Urinary bladder (tissue), 4 donors: ENCODE results near the gene ACER1. TPM values are rescaled to one million over a fixed set of nuclear protein-coding genes. Genes with fewer than 3 reads are reported as not detected.

Source experiments
- DNase-seq: peaks from one replicate; pipeline ENCODE4 v3.0.0-alpha.2; 2015; ENCODE audit errors: extremely low spot score
- H3K27ac ChIP-seq: one replicate; pipeline ENCODE4 v1.5.1; 2013; ENCODE audit warnings: low read depth, mild to moderate bottlenecking, moderate library complexity
- H3K36me3 ChIP-seq: one replicate; pipeline ENCODE4 v1.6.1; 2013; ENCODE audit warnings: mild to moderate bottlenecking, moderate library complexity; ENCODE audit not compliant: insufficient read depth
- H3K4me1 ChIP-seq: one replicate; pipeline ENCODE4 v1.6.1; 2013; ENCODE audit warnings: mild to moderate bottlenecking, moderate library complexity; ENCODE audit not compliant: insufficient read depth
- H3K4me3 ChIP-seq: one replicate; pipeline ENCODE4 v1.5.1; 2013; ENCODE audit warnings: low read depth, low read length
- WGBS: extraction: QIAGEN DNeasy Blood & Tissue Kit; methylation state at CpG from one replicate; pipeline ENCODE4 v1.1.7; 2013; 5-methylcytosine and 5-hydroxymethylcytosine counted together
- polyA plus RNA-seq: library from polyadenylated mRNA; stranded (reverse); fragments of 200-250 nt; gene quantifications from one replicate; pipeline ENCODE4 v1.2.3, GENCODE V29; 2013
- total RNA-seq: library from RNA; depleted of rRNA; stranded (reverse); fragments of >200 nt; gene quantifications from one replicate; pipeline ENCODE4 v1.2.3, GENCODE V29; 2014
- donor health status: healthy with polysubstance abuse.
- donor health status: healthy.

The ACER1 gene, protein sequence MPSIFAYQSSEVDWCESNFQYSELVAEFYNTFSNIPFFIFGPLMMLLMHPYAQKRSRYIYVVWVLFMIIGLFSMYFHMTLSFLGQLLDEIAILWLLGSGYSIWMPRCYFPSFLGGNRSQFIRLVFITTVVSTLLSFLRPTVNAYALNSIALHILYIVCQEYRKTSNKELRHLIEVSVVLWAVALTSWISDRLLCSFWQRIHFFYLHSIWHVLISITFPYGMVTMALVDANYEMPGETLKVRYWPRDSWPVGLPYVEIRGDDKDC
- total RNA-seq (not detected), polyA plus RNA-seq (0.11 TPM)

DNA sequence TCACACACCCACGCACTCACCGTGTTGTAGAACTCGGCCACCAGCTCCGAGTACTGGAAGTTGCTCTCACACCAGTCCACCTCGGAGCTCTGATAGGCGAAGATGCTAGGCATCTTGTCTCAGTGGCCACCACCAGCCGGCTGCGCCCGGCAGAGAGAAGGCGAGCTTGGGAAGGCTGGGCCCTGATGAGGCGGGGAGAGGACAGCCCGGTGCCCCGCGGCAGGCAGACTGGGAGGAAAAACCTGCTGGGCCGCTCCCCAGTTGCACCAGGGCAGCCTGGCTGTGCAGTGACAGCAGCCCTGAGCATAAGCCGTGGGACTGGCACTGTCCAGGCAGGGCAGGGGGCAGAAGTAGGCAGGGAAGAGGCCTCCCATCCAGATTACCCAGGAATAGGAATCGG lies at the start of gene ACER1:
Gene ACER1, minus strand, starts transcription at position 174 of the 400 bp plus-strand sequence. Its CDS starts 61 bp downstream, at position 113.
- H3K36me3 ChIP-seq: no peaks in the 10 kb centered on the region
- H3K4me1 ChIP-seq: no peaks in the 10 kb centered on the region
- H3K4me3 ChIP-seq: no peak within 1 kb of the TSS
- H3K27ac ChIP-seq: no peak within 1 kb of the TSS
- WGBS: 74% methylated on average over 17 of the region's 17 CpGs
- DNase-seq: no peak

DNA sequence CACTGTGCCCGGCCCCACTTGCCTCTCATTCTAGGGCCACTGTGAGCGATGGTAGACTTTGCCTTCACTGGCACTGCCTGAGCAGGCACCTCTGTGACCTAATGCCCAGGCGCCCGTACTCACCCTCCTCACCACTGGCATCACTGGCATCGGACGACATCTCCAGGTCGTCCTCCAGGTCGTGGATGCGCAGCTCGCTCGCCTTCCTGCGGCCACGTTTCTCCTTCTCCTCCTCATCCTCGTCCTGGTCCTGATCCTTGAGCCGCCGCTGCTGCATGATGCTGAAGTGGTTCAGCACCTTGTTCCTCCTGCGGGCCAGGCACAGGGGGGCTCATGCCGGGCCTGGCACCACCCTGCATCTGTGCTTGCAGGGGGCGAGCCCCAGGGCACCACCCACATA lies 49.8 kb upstream of the ACER1 start:
- Histone ChIP-seq H3K4me1 (no peaks in the 10 kb centered on the region), H3K27ac (no peak overlapping the region), H3K4me3 (no peak overlapping the region), H3K36me3 (peaks cover 16% of the 10 kb centered on the region)
- DNase-seq: no peak
- WGBS: 95% methylated on average over 19 of the region's 19 CpGs

DNA sequence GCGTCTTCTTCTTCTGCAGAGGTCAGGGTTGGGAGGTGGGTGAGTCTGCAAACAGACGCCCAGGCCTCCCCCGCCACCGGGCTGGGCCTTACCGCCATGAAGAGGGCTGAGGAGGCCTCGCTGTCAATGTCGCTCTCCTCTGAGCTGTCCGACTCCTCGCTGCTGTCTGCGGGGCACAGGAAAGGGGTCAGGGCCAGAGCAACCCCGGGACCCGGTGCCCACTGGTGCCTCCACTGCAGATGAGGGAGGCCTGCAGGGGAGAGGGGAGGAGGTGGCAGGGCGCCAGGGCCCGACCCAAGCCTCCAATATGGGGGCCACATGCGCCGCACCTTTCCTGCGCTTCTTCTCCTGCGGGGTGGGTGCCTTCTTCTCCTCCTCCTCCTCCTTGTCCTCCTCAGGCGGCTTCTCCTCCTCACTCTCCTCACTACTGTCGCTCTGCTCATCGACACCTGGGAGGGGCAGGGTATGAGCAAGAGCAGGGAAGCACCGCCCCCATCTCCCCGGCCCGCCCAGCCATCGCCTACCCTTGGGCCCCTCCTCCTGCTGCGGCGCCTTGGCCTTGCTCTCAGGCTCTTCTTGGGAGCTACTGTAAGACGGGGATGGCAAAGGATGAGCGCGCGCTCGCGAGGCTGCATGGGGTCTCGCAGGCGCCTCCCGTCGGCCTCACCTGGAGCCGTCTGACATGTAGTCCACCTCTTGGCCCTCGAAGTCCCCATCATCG lies 47.8 kb upstream of the ACER1 start:
- Histone ChIP-seq H3K4me3 (no peak overlapping the region), H3K4me1 (no peaks in the 10 kb centered on the region), H3K36me3 (peaks cover 13% of the 10 kb centered on the region), H3K27ac (no peak overlapping the region)
- WGBS: 95% methylated on average over 40 of the region's 40 CpGs
- DNase-seq: no peak

DNA sequence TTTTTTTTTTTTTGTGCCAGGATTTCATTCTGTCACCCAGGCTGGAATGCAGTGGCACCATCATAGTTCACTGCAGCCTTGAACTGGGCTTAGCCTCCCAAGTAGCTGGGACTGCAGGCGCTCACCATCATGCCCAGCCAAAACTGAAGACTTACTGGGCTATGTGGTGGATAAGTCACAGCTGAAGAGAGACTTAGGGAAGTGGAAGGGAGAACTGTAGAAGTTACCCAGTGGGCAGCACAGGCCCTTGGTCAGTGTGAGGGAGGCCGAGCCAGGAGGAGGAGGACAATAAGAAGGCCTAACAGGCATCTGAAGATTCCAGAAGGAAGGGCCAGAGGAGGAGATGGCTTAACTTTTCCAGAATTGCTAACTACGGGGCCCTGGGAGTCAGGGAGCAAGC lies 46.3 kb upstream of the ACER1 start:
- DNase-seq: no peak
- Histone ChIP-seq H3K27ac (no peak overlapping the region), H3K4me1 (no peaks in the 10 kb centered on the region), H3K4me3 (no peak overlapping the region), H3K36me3 (peaks cover 11% of the 10 kb centered on the region)
- over 99% methylated on average over 3 of the region's 3 CpGs for WGBS

DNA sequence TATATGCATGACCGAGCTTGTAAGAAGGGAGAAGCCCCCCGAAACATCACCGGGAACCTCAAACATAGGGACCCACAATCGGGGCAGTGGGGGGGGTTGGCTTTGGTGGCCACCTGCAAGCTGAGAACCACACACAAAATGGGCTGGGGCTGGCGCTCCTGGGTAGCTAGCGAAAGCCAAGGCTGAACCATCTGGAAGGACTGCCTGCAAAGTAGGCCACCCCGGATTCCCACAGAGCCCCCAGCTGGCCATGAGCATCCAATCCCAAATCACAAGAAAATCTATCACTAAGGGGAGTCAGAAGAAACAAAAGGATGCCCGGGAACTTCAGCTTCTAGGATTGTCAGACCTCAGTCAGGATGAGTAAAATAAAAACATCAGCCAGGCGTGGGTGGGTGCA lies 45.1 kb upstream of the ACER1 start:
- Histone ChIP-seq H3K4me3 (no peak overlapping the region), H3K4me1 (no peaks in the 10 kb centered on the region), H3K27ac (no peak overlapping the region), H3K36me3 (peaks cover 10% of the 10 kb centered on the region)
- 70% methylated on average over 9 of the region's 9 CpGs for WGBS
- no peak for DNase-seq

DNA sequence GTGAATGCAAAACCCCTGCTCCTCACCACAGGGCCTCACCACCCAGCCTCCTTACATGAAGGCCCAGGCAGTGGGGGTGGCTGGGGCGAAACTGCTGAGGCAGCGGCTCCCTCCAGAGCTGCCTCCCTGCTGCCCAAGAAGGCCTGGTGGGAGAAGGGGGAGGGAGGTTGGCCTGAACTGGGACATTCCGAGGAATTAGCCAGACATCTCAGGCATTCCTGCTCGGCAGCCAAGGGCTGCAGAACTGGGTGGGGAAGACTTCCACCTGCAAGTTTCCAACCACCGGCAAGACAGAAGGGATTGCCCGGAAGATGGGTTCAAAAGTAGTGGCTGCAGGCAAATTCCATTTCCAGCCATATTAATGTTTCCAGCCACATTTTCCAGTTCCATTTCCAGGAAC lies 44.6 kb upstream of the ACER1 start:
- Histone ChIP-seq H3K27ac (no peak overlapping the region), H3K4me3 (no peak overlapping the region), H3K4me1 (no peaks in the 10 kb centered on the region), H3K36me3 (peaks cover 6% of the 10 kb centered on the region)
- WGBS: 29% methylated on average over 6 of the region's 6 CpGs
- no peak for DNase-seq

DNA sequence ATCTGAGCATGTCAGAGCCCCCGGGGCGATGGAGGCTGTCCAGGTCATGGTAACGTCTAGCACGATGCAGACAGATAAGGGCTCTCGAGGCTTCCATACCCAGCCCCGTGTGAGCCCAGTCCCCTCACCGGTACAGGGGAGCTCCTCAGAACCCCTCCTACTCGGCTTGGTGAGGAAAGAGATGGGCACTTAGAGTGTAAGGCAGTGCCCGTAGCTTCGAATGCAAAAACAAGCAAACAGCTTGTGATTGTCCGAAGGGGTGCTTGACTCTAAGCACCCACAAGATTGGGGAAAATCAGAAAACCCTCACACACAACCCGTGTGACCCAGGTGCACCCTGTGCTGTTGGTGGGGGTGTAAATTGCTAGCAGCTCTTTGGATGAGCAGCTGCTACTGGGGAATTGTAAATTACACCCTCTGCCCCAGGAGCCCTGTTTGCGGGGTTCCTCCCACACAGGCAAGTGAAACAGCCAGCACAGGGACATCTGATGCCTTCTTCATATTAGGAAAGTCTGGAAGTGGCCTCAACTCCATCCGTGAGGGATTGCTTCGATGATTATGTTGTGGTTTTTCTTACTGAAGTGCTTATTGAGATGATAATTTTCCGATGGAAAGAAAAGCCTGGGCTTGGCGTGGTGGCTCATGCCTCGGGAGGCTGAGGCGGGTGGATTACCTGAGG lies 43.2 kb upstream of the ACER1 start:
- no peak for DNase-seq
- H3K4me3 ChIP-seq: no peak overlapping the region
- WGBS: 65% methylated on average over 19 of the region's 19 CpGs
- H3K27ac ChIP-seq: no peak overlapping the region
- H3K36me3 ChIP-seq: peaks cover 6% of the 10 kb centered on the region
- no peaks in the 10 kb centered on the region for H3K4me1 ChIP-seq

DNA sequence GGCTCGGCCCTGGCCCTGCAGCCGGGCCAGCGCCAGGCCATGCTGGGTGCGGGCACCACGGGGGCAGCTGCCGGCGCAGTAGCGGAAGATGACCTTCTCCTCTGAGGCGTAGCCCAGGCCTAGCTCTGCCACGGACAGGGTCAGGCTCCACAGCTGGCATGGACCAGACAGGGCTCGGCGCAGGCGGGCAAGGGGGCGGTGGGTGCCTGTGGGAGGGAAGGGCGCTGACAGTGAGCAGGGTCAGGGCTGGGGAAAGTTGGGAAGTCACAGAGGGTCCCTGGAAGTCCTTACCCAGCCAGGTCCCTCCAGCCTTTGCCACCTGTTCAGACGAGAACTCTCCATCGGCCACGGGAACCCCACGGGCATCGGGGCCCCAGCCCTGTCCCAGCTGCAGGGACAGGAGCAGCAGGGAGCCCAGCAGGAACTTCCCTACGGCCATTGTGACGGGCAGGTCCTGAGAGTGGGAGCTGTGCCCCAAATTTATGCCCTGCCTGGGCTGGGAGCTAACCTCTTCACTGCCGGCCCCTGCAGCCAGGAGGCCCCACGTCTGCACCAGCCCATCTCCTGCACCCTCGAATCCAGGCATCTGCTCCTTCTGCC lies 42.1 kb upstream of the ACER1 start, which contains the start of gene PSPN:
Gene PSPN, minus strand, starts transcription at position 523 of the 600 bp plus-strand sequence. Its CDS starts 84 bp downstream, at position 439.
- H3K4me1 ChIP-seq: no peaks in the 10 kb centered on the region
- no peak for DNase-seq
- WGBS: 85% methylated on average over 25 of the region's 25 CpGs

DNA sequence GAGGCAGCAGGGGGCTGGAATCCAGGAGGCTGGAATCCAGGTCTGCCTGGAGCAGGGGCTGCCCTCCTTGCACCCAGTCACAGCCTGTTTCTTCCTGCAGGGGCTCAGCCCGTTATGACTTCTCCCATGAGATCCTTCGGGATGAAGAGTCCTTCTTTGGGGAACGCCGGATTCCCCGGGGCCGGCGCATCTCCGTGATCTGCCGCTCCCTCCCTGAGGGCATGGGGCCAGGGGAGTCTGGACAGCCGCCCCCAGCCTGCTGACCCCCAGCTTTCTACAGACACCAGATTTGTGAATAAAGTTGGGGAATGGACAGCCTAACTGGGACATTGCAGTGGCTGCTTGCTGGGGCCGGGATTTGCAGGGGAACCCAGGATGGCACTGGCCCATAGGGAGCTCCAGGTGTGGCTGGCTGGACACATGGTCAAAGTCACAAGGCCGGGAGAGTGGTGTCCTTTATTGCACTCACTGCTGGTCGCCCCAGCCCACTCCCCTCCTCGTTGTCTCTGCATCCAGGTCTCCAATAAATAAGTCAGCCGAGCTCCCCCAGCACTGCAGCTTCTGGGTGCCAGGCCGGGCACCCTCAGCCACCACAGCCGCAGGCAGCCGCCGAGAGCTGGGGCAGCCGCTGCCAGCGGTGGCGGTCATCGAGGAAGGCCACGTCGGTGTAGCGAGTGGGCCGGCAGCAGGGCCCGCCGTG lies 41.4 kb upstream of the ACER1 start:
- no peak for DNase-seq
- 88% methylated on average over 29 of the region's 29 CpGs for WGBS
- Histone ChIP-seq H3K36me3 (no peaks in the 10 kb centered on the region), H3K4me1 (no peaks in the 10 kb centered on the region), H3K27ac (no peak overlapping the region), H3K4me3 (no peak overlapping the region)

More for the DNA sequence above, 42.1 kb upstream of the ACER1 start, which contains the start of gene PSPN:
- Histone ChIP-seq H3K4me3 (no peak within 1 kb of the TSS), H3K27ac (no peak within 1 kb of the TSS), H3K36me3 (peaks cover 4% of the 10 kb centered on the region)

DNA sequence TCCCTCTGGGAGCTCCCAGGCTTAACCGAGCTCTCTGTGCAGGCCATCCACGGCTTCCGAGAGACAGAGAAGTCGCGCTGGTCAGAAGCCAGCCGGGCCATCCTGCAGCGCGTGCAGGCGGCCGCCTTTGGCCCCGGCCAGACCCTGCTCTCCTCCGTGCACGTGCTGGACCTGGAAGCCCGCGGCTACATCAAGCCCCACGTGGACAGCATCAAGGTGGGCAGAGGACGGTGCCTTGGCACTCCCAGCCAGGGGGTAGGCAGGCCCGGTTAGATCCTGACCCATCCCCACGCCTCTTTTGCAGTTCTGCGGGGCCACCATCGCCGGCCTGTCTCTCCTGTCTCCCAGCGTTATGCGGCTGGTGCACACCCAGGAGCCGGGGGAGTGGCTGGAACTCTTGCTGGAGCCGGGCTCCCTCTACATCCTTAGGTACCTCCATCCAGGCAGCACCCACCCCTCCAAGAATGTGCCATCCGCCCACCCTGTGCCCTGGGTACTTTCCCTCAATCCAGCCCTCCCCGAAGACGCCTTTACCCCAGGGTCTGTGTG lies 40.8 kb upstream of the ACER1 start:
- no peak for DNase-seq
- 58% methylated on average over 29 of the region's 29 CpGs for whole genome bisulfite sequencing
- Histone ChIP-seq H3K27ac (no peak overlapping the region), H3K36me3 (no peaks in the 10 kb centered on the region), H3K4me3 (no peak overlapping the region), H3K4me1 (no peaks in the 10 kb centered on the region)

DNA sequence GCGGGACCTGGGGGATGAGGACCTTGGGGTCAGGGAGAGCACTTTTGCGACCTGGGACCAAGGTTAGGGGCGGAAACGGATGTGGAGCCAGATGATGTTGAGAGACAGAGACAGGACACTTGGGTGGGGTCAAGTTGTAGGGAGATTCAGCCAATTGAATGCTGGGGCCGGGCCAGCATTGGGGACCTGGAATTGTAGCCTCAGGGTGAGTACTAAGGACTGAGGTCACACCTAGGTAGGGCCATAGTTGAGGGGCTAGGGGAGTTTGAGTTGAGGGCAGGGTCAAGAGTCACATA lies 40.3 kb upstream of the ACER1 start:
- H3K4me3 ChIP-seq: peak overlapping the region; percentile 30
- no peak for DNase-seq
- no peaks in the 10 kb centered on the region for H3K36me3 ChIP-seq
- WGBS: 26% methylated on average over 5 of the region's 5 CpGs
- no peak overlapping the region for H3K27ac ChIP-seq
- H3K4me1 ChIP-seq: no peaks in the 10 kb centered on the region

DNA sequence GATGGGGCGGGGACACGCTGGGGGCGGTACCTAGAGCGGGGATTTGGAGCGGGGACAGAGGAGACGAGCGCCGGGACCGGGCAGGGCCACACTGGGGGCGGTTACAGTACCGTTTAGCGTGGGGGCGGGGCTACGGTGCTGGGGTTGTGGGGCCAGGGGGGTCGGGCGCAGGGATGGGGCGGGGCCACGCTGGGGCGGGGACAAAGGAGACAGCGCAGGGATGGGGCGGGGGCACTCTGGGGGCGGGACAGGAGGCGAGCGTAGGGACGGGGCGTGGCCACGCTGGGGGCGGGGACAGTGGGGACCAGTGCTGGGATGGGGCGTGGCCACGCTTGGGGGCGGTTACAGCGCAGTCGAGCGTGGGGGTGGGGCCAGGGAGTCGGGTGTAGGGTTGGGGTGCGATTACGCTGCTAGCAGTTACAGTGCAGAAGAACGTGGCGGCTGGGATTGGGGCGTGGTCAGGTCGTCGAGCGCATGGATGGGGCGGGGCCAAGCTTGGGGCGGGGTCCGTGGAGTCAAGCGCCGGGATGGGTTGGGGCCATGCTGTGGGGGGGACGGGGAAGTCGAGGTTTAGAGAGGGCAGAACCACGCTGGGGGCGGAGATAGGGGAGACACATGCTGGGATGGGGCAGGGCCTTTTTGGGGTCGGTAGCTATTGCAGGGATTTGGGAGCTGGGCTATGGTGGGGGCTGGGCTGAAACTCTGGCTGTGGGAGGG lies 39.8 kb upstream of the ACER1 start:
- Histone ChIP-seq H3K4me3 (peak overlapping the region; percentile 55), H3K27ac (peak overlapping the region; percentile 93), H3K36me3 (no peaks in the 10 kb centered on the region), H3K4me1 (no peaks in the 10 kb centered on the region)
- DNase-seq: peak; percentile 94
- under 1% methylated on average over 53 of the region's 53 CpGs for WGBS
